GM12872 (cell line): ENCODE measurements around the gene LY9.
A peak's percentile ranks its signal among the peaks of the same experiment; 100 is the strongest.

Experiments
- CTCF ChIP-seq: IDR thresholded peaks from 3 replicates; pipeline ENCODE4 v1.5.1; 2011; ENCODE audit warnings: low read depth, mild to moderate bottlenecking, low read length, moderate library complexity; ENCODE audit not compliant: insufficient read depth

The LY9 gene

GRCh38 chr1:160776178-160776577, 19.8 kb upstream of the LY9 start:
- TF ChIP-seq CTCF: no peak

DNA sequence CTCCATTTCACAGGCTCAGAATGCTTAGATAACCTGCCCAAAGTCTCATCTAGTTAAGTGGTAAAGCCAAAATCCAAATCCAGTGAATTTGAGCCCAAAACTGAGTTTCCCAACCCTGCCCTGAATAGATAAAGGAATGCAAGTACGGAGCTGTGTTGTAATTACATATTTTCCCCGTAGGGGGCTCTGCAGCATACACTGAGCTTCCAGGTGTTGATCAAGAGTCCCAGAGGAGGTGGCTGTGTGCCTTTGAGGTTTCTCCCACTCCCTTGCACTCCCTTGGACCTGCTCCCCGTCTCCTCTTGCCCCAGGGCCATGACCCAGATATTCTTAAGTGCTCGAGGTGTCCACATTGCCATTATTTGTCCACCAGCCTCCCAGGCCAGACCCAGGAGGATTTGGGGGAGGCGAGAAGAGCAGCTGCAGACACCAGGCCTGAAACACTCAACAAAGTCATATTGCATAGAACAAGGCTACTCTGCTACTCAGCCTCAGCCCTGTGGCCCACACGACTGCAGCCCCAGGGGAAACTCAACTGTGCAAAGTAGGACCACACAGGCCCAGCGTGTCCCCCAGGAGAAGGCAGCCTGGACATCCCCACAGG, 18.4 kb upstream of the LY9 start:
- peak; percentile 90 for TF ChIP-seq CTCF

- no peak for TF ChIP-seq CTCF
Measured at GRCh38 chr1:160778976-160779375, 17.0 kb upstream of the LY9 start.

DNA sequence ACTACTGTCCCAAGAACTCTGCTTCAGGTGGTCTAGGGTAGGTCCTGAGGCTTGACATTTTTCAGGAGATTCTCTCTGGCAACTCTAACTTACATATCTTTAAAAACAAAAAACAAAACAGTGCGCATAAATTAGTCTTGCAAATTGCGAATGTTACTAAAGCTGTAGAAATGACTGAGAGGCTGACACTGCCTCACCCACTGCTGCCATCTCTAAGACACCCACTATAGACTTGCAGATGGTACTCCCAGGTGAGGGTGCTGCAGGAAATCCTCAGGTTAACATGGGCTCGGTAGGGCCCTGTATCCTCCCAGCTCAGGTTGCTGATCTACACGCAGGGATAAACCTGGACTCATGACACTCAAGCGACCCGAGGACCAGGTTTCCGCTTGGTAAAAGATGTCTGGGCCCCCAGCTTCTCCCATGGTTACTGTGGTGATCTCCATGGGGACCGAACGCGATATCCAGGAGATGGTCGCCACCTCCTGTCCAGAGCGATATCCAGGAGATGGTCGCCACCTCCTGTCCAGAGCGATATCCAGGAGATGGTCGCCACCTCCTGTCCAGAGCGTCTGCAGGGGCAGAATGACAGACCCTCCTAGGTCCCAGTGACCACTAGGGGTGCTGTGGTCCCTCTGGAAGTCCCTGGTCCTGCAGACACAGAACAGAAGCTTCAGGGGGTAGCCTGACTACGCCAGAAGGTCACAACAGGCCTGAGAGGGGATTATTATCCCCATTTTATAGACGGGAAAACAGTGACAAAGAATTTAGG, 16.2 kb upstream of the LY9 start:
- peak; percentile 79 for TF ChIP-seq CTCF

DNA sequence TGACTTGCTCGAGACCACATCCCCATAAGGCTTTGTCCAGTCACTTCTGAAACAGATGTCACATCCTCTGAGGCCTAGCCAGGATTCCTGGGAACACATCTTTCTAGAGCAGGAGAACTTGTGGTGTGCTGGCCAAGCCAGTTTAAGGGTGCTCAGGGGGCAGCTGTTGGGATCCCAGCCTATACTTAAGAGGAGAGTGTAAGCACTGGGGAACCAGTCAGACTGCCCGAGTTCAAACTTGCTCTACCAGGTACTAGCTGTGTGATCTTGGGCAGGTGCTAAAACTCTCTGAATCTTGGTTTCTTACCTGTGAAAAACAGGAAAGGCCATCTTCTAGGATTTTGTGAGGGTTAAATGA, 15.6 kb upstream of the LY9 start:
- no peak for TF ChIP-seq CTCF

- no peak for TF ChIP-seq CTCF
Measured at GRCh38 chr1:160781186-160781766, 14.7 kb upstream of the LY9 start.

- TF ChIP-seq CTCF: no peak
Measured at GRCh38 chr1:160781914-160782689, 13.9 kb upstream of the LY9 start.
